Measurements from ENCODE around the gene STX18.

STX18 gene

DNA sequence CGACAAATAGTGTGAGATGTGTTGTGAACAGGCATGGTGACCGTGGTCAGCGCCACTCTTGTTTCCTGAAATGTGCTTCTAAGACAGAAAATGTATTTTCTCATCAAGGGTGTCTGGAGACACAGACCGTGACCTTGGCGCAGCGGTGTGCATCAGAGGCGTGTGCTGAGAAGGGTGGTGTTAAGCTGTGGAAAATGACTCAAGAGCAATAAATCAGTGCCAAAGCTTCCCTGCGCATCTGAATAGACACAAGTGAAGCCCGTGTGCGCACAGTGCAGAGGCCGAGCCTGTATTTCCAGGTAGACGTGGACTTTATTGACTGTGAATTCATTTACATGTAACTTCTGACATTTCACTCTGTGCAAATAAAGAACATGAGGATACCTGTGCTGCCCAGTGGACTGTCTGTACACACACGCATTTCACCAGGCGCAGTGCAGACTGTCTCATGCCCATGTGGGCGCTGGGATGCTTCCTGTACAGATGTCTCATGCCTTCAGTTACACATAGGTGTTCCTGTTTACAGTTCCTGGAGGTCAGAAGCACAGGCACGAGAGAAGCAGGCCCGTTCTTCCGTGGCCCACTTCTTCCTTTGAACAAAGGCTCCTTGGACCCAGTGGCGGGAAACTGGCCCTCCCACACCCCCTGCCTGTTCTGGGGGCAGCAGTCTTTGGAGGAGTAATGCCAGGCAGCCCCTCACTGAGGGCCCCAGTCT is 123.0 kb downstream of the STX18 start:
- DNase-seq (ENCODE audit: low read depth) = no peak

DNA sequence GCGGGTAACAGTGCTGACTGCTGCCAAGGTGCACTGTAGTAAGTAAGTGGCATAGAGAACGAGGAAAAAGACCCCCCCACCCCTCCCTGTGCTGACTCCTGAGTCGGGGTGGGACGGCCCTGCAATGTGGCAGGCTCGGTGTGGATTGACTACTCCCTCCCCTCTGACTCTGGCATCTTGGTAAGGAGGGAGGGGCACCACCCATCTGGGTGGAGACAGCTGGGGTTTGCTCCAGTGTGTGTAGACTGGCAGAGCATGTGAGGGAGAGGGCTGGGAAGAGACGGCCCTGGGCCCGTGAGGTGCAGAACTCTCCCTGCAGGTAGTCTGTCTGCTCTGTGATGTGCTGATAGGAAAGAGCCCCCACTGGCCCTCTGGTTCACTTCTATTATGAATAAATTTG is 124.0 kb downstream of the STX18 start:
- DNase-seq (ENCODE audit: low read depth) = no peak

DNA sequence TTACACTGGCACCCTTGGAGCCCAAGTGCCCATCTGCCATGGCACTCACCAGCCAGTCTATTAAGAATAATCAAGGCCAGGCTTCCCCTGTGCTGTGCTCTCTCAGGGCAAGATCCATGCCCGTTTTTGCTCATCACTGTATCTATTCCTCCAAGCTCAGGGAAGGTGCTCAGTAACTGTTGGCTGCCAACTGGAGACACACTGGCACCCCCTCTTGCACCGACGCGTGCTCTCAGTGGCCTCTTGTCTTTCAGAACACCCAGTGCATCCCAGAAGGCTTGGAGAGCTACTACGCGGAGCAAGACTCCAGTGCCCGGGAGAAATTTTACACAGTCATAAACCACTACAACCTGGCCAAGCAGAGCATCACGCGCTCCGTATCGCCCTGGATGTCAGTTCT is 124.9 kb downstream of the STX18 start:
- no peak for DNase-seq (ENCODE audit: low read depth)

DNA sequence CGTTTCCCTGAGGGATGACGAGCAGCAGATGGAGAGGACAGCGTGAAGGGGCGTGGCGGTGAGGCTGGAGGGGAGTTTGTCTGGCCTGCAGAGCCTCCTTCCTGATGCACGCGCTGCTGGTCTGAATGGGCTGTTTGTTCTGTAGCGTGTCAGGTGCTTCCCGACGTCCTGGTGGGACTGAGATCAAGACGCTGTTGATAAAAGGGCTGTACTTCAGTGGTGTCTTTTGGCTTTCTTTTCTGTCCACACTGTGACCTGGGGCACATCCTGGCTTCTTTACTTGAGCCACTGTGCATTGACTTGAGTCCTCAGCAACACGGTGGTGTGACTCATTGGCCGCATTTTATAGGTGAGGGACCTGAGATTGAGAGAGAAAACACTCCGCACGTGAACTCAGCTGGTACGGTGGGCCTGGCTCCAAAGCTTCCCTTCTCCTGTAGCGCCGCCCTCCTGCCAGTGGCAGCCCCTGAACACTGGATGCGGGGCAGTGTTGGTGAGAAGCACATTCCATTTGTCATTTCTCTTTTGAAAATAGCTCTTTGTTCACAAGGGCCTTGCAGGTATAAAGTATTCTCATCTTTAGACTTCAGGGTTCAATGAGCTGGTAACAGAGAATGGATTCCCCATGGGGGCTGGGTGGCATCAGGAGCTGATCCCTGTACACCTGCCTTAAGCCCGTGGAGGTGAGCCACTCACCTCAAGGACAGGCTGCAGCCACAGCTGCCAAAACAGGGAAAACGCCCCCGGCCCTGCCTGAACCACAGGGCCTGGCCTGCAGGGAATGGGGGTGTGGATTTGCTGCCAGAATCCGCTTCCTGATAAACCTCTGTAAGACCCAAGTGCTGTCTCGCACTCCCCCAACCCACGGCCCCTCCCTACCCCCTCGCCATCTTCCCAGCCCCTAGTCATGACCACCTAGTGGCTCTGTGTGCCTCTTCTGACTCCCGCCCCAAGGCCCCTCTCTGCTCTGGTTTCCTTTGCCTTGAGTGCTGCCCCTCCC is 125.7 kb downstream of the STX18 start:
- DNase-seq (ENCODE audit: low read depth) = no peak

DNA sequence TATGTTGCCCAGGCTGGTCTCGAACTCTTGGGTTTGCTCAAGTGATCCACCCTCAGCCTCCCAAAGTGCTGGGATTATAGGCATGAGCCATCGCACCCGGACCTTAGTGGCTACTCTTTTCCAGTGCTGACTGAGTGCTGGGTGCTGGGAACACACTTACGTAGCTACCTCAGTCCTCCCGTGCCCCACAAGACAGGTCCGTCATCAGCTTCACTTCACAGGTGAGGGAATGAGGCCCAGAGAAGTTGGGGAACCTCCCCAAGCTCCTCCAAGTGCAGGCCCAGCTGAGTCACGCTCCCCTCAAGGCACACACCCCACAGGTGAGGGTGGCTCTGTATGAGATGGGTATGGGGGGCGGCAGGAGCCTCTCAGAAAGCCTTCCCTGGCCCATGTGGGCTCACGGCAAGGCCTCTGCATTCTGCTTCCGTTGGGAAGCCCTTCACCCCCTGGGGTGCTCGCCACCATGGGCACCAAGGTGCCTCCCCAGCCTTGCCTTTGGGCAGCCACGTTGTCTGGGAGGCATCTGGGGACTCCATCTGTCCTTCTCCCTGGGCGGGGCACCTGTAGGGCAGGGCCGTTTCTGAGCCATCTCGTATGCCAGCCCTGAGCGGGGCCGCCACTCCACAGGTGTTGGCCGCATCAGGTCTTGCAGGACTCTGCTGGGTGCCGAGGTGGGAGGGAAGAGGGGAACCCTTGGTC is 126.6 kb downstream of the STX18 start:
- DNase-seq (ENCODE audit: low read depth) = no peak

DNA sequence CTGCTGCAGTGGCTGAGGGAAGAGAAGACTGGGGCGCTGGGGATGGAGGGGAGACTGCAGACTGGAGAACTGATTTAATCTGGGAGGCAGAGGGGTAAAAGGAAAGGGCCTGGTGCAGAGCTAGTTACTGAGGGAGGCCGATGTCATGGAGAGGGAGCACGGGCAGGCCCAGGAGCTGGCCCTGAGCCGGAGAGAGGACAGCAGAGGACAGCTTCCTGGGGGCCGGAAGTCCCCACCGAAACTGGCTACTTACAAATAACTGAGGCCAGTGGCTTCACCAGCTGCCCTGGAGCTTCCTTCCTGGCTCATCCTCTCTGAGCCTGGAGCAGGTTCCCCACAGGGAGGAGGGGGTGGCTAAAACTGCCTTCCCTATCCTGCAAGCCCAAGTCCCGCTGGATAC is 128.0 kb downstream of the STX18 start:
- no peak for DNase-seq (ENCODE audit: low read depth)

DNA sequence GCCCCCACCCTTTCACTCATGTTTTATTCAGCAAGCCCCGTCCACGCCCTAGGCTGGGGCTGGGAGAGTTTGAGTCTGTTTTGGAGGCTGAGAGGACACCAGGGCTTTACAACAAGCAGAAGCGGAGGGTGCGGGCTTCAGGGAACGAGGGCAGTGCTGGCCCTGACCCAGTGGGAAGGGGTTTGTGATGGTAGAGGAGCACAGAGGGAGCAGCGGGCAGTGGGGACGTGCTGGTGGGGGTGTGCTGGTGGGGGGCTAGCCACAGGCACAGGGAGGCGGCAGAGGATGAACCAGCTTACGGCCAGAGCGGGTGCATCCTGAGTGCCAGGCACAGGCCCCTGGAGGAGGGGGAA is 128.5 kb downstream of the STX18 start:
- DNase-seq (ENCODE audit: low read depth) = no peak

DNA sequence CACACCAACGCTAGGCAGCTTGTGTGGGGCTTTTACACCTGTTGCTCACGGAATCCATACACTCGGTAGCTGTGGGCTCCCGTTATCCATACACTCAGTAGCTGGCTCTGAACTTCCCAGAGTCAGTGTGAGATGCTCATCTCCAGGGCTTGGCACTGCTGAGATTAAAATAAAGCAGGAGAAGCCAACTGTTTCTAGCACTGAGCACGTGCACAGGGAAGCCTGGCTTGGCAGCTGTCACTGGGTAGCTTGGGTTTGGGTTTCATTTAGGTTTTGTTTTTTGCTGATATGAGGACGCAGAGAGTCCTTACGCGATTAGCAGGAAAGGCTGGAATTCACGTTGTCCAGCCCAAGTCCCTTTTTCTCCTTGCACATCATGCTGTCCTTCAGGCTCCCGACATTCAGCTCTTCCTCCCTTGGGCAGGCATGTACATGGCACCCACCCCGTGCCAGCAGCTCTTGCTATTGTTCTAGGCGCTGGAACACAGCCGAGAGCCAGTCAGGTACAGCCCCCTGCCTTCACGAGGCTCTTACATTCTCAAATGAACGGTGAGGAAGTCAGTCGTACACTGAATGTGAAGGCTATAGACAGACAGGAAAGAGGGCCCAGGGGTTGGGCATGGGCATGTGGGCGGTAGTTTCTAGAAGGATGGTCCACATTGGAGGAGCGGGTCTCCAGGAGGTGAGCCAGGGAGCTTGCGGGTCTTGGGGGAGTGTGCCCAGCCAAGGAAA is 129.0 kb downstream of the STX18 start:
- no peak for DNase-seq (ENCODE audit: low read depth)

DNA sequence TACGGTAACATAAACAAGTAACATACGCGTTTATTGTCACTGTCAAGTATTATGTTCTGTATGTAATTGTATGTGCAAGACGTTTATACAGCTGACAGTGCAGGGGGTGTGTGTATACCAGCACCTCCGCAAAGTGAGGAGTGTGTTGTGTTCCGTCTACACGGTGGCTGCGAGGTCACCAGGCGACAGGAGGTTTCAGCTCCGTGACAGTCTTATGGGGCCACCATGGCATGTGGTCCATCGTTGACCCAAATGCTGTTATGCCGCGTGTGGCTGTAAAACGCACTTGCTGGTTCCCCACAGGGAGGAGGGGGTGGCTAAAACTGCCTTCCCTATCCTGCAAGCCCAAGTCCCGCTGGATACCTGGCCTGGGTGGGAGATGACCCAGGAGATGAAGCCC is 129.9 kb downstream of the STX18 start:
- DNase-seq (ENCODE audit: low read depth) = no peak

DNA sequence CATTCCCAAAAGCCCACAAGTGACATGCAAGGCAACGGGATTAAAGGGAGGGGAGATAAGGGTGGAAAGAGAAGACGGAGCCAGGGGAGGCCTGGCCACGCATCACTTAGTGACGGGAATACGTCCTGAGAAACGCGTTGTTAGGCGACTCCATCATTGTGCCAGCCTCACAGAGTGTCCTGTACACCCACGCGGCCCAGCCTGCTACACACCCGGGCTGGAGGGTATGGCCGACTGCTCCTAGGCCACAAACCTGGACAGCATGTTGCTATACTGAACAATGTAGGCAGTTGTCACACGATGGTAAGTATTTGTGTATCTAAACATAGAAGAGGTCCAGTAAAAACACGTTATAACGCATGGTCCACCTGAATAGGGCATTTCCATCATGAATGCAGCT is 131.6 kb downstream of the STX18 start:
- DNase-seq (ENCODE audit: low read depth) = no peak

DNA sequence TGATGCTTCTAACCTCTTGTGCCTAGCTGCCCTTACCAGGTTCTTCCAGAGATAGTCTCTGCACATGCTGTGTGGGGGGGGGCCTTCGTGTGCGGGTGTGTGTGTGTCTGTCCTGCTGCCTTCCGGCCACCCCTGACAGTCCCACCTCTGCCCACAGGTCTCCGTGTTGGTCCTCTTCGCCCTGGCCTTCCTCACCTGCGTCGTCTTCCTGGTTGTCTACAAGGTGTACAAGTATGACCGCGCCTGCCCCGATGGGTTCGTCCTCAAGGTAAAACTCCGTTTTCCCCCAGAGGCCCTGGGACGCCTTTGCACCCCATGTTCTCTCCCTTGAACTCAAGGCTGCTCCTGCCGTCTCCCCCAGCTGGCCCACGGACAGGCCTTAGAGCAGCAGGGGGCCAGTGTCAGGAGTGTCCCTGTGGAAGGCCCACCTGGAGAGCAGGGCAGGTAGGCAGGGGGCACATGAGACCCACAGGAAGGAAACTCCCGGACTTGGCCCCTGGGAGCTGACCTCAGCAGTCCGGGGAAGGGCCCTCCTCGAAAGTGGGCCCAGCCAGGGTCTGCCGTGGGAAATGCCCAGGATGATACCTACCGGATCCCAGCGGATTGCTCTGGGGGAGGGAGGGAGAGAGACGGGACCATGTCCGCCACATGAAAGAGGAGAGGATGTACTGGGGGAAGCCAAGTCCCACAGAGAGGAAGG is 132.3 kb downstream of the STX18 start:
- DNase-seq (ENCODE audit: low read depth) = no peak

DNA sequence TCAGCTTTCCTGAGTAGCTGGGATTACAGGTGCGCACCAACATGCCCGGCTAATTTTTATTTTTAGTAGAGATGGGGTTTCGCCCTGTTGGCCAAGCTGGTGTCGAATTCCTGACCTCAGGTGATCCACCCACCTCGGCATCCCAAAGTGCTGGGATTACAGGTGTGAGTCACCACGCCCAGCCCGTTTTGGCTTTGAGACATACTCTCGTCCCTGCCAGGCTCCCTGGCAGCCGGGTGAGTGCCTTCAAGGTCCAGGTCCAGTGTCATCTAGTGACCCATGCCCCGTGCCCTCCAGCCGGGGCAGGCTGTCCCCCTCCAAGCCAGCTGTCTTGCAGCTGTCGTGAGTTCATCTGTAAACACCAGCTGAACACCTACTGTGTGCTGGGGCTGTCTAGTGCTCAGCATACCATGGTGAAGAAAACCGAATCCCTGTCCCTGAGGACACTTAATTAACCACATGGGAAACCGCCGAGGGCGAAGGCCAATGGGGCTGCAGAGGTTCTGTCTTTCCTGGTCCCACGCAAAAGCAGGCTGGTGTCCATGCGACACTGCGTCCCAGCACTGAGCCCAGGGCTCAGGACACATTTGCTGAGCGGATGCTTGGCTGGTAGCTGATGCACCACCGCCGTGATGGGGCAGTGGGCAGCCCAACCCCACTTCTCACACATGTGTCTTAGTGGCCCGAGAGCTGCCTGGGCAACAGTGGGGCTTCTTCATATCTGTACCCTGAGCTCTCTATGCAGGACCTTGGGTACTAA is 133.1 kb downstream of the STX18 start:
- DNase-seq (ENCODE audit: low read depth) = no peak

DNA sequence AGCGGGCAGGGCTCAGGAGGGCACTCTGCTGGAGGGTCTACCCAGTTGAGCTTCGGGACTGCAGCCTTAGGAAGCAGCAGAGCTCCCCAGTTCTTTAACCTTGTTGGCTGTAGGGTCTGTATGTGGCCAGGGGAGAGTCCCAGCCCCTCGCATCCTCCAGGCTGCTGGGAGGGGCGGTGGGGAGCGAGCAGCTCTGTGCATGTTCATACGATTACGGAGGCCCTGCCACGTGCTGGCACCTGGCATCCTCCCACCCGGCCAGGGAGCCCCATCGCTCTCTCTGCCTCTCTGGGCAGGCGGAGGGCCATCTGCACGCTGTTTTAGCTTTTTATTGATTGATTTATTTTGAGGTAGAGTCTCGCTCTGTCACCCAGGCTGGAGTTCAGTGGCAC is 133.7 kb downstream of the STX18 start:
- no peak for DNase-seq (ENCODE audit: low read depth)

DNA sequence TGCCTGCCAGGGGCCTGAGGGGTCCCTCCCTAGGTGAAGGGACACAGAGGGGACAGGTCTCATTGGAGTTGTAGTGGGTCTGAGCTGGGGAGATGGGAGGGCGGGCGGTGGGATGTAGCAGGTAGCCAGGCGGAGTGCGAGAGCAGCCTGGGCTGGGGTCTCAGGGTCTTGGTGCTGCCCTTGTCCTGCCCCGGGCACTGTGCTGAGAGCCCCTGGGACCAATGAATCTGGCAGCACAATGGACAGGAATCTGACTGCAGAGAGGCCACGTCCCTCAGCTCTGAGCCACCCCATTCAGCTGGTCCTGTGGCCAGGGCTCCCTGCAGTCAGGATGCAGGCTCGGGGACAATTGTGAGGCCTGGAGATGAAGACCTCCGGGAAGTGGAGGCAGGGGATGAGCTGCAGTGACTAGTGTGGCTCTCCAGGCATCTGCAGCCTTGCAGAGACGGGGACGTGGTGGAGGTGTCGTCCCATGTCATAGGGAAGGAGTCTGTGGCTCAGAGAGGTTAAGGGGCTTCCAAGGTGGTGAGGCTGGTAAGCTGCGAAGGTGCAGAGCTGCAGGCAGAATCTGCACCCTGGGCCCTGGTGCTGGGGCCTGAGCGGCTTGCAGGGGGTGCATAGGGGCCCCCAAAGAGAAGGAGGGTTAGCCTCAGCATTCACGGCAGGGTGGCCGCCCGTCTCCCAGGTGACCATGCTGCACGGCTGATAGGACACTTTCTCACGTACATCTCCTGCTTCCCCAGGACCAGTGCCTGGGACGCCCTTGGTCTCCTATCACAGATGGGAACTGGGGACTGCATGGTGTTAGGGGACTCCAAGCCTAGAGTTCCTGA is 134.3 kb downstream of the STX18 start:
- no peak for DNase-seq (ENCODE audit: low read depth)

DNA sequence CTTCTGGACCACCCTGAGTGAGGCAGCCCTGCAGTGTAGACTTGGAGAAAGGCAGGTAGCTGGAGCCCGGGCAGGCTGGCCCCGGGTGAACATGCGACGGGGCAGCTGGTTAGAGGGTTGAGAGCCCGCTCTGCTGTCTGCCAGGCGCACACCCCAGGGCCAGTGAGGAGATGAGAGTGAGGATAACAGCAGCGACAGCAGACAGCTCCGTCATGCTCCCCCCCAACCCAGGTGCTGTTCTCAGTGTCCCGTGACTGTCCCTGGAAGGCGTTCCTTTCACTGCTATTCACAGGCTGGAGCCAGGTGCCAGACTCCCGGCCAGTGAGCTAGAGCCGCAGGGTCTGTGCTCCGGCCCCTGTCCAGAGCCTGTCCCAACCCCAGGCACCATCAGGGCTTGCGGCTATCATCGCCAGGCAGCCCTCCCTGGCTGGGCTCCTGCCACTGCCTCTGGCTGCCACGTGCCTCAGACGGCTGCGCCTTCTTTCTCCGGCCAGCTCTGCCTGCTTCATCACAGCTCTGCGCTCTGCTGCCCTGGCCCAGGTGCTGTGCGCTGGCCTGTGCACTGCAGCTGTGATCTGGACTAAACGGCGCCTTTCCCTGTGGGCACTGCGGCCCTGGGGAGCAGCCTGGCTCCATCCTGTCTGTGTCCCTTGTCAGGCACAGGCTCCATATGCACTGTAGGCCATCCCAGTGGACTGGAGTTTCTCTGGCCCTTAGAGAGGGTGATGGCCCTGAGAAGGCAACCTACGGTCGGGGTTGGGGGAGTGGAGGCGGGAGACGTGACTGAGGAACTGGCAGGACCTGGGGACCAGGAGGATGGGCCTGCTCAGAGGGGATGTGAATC is 135.2 kb downstream of the STX18 start:
- no peak for DNase-seq (ENCODE audit: low read depth)

DNA sequence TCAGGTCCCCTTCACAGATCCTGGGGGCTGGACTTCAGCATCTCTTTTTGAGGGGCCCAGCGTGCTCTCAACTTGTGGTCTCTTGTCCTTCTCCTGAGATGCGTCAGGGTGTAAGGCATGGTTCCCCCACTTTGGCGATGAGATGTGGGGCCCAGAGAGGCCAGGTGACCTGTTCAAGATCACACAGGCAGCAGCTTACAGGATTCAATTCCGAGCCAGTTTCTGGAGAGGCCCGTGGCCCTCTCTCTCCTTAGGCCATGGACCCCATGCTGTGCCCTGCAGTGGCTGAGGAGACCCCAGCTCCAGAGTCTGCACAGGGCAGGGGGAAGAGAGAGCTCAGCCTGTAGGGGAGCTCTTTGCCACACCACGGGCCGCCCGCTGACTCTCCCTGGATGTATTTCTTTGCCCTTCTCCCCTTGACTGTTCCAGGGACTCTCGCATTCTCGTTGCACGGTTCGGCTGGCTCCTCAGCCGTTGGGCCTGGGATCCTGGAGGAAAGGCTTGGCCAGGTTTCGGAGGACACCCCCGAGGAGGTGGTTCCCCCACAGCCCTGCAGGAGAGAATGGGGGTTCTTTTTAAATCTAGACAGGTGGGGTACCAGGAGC is 136.4 kb downstream of the STX18 start:
- DNase-seq (ENCODE audit: low read depth) = no peak

DNA sequence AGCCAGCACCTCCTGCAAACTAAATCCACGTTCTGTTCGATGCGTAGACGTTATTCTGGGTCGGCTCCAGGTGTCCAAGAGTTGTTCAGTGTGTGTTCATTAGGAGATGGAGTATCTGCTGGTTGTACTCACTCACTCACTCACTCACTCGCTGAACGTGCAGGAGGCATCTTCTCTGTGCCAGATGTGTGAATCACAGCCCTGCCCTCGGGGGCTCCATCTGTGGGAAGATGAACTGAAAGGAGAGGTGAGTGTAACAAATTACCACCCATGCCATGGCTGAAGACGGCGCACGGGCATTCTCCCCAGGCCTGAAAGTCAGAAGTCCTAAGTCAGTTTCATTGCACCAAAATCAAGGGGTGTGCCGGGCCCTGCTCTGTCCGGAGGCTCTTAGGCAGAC is 138.9 kb downstream of the STX18 start:
- DNase-seq (ENCODE audit: low read depth) = no peak

DNA sequence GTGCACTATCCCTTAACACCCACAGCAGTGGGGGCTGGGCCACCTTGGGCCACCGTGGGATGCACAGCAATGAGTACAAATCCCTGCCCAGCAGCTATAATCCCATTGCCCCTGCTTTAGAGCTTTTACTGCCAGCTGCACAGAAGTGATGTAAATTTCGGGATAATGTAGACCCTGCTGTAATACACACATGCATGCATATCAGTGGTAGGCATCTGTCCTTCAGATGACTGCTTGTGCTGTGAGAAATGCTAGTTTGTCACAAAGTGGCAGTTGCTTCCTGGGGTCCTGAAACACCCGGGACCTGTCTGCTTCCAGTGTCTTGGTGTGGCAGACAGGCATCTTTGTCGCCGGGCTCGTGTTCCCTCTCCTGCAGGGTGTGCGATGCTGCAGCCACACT is 140.8 kb downstream of the STX18 start:
- no peak for DNase-seq (ENCODE audit: low read depth)

DNA sequence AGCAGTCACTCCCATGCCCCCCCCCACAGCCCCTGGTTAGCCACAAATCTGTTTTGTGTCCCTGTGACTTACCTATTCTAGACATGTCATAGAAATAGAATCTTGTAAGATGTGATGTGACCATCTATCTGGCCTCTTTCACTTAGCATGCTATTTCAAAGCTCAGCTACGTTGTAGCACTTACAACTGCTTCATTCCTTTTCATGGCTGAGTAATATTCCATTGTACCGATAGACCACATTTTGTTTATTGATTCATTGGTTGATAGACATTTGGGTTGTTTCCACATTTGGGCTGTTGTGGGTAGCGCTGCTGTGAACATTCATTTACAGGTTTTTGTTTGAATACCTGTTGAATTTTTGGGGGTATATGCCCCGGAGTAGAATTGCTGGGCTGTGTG is 143.4 kb downstream of the STX18 start:
- DNase-seq (ENCODE audit: low read depth) = no peak
